B cell (primary cell): ENCODE data around the gene NSUN6.
"Not testable (repeated sequence)": the region's sequence is repeated elsewhere in the genome, so short reads cannot be mapped to it uniquely, and the experiment has no call there.

Experiments
- CTCF ChIP-seq: fragments of 200-600 bp; IDR thresholded peaks from one replicate; pipeline ENCODE4 v1.8.0; 2022; ENCODE audit warnings: antibody characterized with exemption, mild to moderate bottlenecking
- EZH2 ChIP-seq: IDR thresholded peaks from 2 replicates; pipeline ENCODE4 v1.6.1; 2012; ENCODE audit warnings: borderline replicate concordance, low read depth, mild to moderate bottlenecking, moderate library complexity, low read length; ENCODE audit not compliant: insufficient read depth, poor library complexity, severe bottlenecking

GRCh38 chr10:18623671-18624070 lies 27.7 kb downstream of the NSUN6 start:
- TF ChIP-seq CTCF, EZH2: not testable (repeated sequence)
